GM19025 (cell line): Measurements from ENCODE around the gene CCDC14.
"Not testable (repeated sequence)": the region's sequence is repeated elsewhere in the genome, so short reads cannot be mapped to it uniquely, and the experiment has no call there.

Source experiments
- ATAC-seq: cut with Tn5 transposase; IDR thresholded peaks from one replicate; pipeline ENCODE4 v1.9.1; 2021; ENCODE audit warnings: mild to moderate bottlenecking, low read depth, moderate library complexity; ENCODE audit not compliant: unreplicated experiment

The CCDC14 gene

GRCh38 chr3:123966799-123967198 is 5.8 kb upstream of the CCDC14 start:
- not testable (repeated sequence) for ATAC-seq

GRCh38 chr3:123964793-123965192 is 3.8 kb upstream of the CCDC14 start:
- ATAC-seq: not testable (repeated sequence)

GRCh38 chr3:123961508-123961856 is 453 bp upstream of the CCDC14 start:
- no peak for ATAC-seq

- no peak for ATAC-seq
Observed at GRCh38 chr3:123953735-123954134, 7.3 kb downstream of the CCDC14 start.

- no peak for ATAC-seq
Observed at GRCh38 chr3:123952844-123953520, 8.0 kb downstream of the CCDC14 start.

- ATAC-seq: no peak
Observed at GRCh38 chr3:123951522-123952447, 9.2 kb downstream of the CCDC14 start.

- ATAC-seq: no peak
Observed at GRCh38 chr3:123949641-123950040, 11.4 kb downstream of the CCDC14 start.

- ATAC-seq: no peak
Observed at GRCh38 chr3:123948449-123948848, 12.6 kb downstream of the CCDC14 start.

GRCh38 chr3:123947482-123947881 is 13.5 kb downstream of the CCDC14 start:
- no peak for ATAC-seq

- ATAC-seq: no peak
Observed at GRCh38 chr3:123941542-123941941, 19.5 kb downstream of the CCDC14 start.

- ATAC-seq: no peak
Observed at GRCh38 chr3:123941121-123941520, 19.9 kb downstream of the CCDC14 start.

- no peak for ATAC-seq
Observed at GRCh38 chr3:123939706-123940105, 21.3 kb downstream of the CCDC14 start.

GRCh38 chr3:123936400-123936799 is 24.6 kb downstream of the CCDC14 start:
- no peak for ATAC-seq

GRCh38 chr3:123935830-123936229 is 25.2 kb downstream of the CCDC14 start:
- ATAC-seq: no peak

- no peak for ATAC-seq
Observed at GRCh38 chr3:123934250-123934649, 26.8 kb downstream of the CCDC14 start.

GRCh38 chr3:123930445-123930844 is 30.6 kb downstream of the CCDC14 start:
- no peak for ATAC-seq

- ATAC-seq: no peak
Observed at GRCh38 chr3:123929325-123929724, 31.7 kb downstream of the CCDC14 start.

- no peak for ATAC-seq
Observed at GRCh38 chr3:123926396-123926795, 34.6 kb downstream of the CCDC14 start.

- ATAC-seq: no peak
Observed at GRCh38 chr3:123920868-123921267, 40.2 kb downstream of the CCDC14 start.

GRCh38 chr3:123920383-123920782 is 40.6 kb downstream of the CCDC14 start:
- no peak for ATAC-seq

GRCh38 chr3:123919353-123919752 is 41.7 kb downstream of the CCDC14 start:
- no peak for ATAC-seq

- ATAC-seq: no peak
Observed at GRCh38 chr3:123914829-123915228, 46.2 kb downstream of the CCDC14 start.
